HL-60 (cell line): Measurements from ENCODE around the gene APC2.

ENCODE experiments used
- DNase-seq, 2 experiments: peaks; one replicate each; pipeline ENCODE4 v3.0.0-alpha.2; 2010 to 2020; ENCODE audit warnings: low read depth in 1 of 2, low spot score in 1 of 2
- H3K27ac ChIP-seq: fragments of 250-450 bp; sonication (Bioruptor Pico); replicated peaks from 2 replicates; pipeline ENCODE4 v1.5.1; 2020; ENCODE audit warnings: mild to moderate bottlenecking, moderate library complexity
- H3K27me3 ChIP-seq: fragments of 250-450 bp; sonication (Bioruptor Pico); 2 replicates; pipeline ENCODE4 v1.5.1; 2021; ENCODE audit warnings: mild to moderate bottlenecking, moderate library complexity; ENCODE audit not compliant: insufficient read depth, poor library complexity, severe bottlenecking
- H3K4me3 ChIP-seq: replicated peaks from 2 replicates; pipeline ENCODE4 v1.5.1; 2011; ENCODE audit warnings: mild to moderate bottlenecking, control low read depth, low read length; ENCODE audit not compliant: insufficient read depth
- CTCF ChIP-seq: IDR thresholded peaks from one replicate; pipeline ENCODE4 v1.5.1; 2011; ENCODE audit warnings: low read length, control low read depth, inconsistent platforms; ENCODE audit not compliant: insufficient read depth
- GABPA ChIP-seq: IDR thresholded peaks from 2 replicates; pipeline ENCODE4 v1.6.1; 2012; ENCODE audit warnings: low read depth
- POLR2AphosphoS5 ChIP-seq: IDR thresholded peaks from 2 replicates; pipeline ENCODE4 v1.6.1; 2012; ENCODE audit warnings: low read depth
- REST ChIP-seq: IDR thresholded peaks from 2 replicates; pipeline ENCODE4 v1.6.1; 2012; ENCODE audit warnings: low read depth; ENCODE audit not compliant: insufficient replicate concordance
- SPI1 ChIP-seq: IDR thresholded peaks from 2 replicates; pipeline ENCODE4 v1.6.1; 2012; ENCODE audit warnings: low read depth, mild to moderate bottlenecking, borderline replicate concordance

APC2 gene

GRCh38 chr19:1425902-1426301 is 24.0 kb upstream of the APC2 start:
- TF ChIP-seq REST, result no peak
- TF ChIP-seq POLR2AphosphoS5, result no peak
- TF ChIP-seq CTCF, result no peak
- TF ChIP-seq GABPA, result no peak
- TF ChIP-seq SPI1, result no peak
- DNase-seq, result no peak
- Histone ChIP-seq H3K27ac (no peak overlapping the region), H3K27me3 (no peaks in the 10 kb centered on the region), H3K4me3 (no peak overlapping the region)

- Histone ChIP-seq H3K4me3 (no peak overlapping the region), H3K27ac (no peak overlapping the region), H3K27me3 (no peaks in the 10 kb centered on the region)
- TF ChIP-seq REST, result no peak
- no peak for TF ChIP-seq POLR2AphosphoS5
- TF ChIP-seq SPI1, result no peak
- no peak for TF ChIP-seq CTCF
- no peak for TF ChIP-seq GABPA
- no peak for DNase-seq
Measured at GRCh38 chr19:1426736-1427135, 23.2 kb upstream of the APC2 start.

- no peak overlapping the region for H3K27ac ChIP-seq
- TF ChIP-seq CTCF (no peak), GABPA (no peak), REST (no peak), POLR2AphosphoS5 (no peak), SPI1 (no peak)
- H3K27me3 ChIP-seq, result no peaks in the 10 kb centered on the region
- no peak overlapping the region for H3K4me3 ChIP-seq
- DNase-seq, result no peak
Measured at GRCh38 chr19:1427221-1427920, 22.6 kb upstream of the APC2 start.
